ENCODE measurements around the gene CLIC6.
A peak's percentile ranks its signal among the peaks of the same experiment; 100 is the strongest.
"Not testable (repeated sequence)": the region's sequence is repeated elsewhere in the genome, so short reads cannot be mapped to it uniquely, and the experiment has no call there.

The CLIC6 gene

DNA sequence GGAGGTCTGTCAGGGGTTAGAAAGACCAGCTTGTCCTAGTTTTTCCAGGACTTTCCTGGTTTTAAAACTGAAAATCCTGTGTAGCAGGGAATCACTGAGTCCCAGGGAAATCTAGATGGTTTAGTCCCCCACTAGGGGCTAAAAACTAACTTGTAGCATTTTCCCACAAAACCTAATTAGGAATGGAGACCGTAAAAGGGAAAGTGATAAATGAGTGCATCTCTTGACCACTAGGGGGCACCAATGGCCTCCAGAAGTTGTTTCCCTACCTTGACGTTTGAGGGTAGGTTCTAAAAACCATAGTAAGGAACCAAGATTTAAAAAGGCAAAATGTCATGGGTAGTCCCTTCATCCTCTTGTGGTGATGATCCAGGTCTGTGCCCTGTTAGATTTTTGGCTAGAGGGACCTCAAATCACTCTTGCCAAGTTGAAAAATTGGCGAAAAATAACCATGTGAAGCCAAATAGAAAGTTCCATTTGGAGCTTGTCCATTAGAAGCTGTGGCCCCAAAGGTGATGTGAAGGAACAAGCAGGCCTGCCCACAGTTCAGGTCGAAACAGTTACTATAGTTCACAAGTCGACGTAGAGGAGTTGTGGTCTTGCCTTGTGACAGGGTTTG, 24.5 kb downstream of the CLIC6 start:
- no peak for DNase-seq (ENCODE audit: low read depth)

DNA sequence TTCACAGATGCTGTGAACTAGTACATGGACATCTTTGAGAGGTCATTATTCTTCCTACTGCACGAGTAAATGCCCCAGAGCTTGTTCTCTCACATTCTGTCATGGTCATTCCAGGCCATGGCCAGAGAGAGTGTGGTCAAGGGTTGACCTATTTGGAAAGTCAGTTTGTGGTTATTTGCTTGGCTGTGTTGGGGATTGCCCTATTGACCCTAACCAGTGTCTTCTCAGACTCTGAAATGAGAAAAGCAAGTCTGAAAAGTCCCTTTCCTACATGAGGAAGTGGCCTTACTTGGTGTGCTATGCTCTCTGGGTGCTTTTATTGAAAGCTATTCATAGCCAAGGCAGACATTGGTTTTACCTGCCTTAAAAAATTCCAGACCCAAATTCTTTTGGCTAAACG, 26.6 kb downstream of the CLIC6 start:
- no peak for DNase-seq (ENCODE audit: low read depth)

DNA sequence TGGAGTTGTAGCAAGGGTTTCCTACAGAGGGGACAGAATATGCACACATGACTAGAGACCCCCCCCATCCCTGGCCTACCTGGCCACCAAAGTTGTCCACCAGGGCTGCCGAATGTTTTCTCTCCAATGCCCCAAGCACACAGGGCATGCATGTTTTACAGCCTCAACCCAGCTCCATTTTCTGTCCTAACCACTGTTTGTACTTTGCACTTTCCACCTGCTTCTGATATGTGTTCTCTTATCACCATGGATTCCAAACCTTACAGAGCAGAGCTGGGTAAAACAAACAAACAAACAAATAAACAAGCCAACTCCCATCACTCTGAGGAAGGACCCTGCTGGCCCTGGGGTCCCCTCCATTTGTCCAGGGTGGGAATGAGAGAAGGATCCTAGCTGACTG, 27.3 kb downstream of the CLIC6 start:
- no peak for DNase-seq (ENCODE audit: low read depth)

DNA sequence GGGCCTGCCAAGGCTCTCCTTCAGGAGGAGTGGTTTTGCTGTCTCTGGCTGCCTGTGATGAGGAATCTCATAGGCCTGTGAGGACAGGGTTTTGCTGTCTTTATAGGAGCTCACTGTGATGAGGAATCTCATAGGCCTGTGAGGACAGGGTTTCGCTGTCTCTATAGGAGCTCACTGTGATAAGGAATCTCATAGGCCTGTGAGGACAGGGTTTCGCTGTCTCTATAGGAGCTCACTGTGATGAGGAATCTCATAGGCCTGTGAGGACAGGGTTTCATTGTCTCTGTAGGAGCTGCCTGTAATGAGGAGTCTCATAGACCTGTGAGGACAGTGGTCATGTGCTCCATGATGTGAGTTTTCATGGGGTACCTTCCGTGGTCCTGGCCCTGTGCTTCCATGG, 29.0 kb downstream of the CLIC6 start:
- DNase-seq (ENCODE audit: low read depth), result no peak

DNA sequence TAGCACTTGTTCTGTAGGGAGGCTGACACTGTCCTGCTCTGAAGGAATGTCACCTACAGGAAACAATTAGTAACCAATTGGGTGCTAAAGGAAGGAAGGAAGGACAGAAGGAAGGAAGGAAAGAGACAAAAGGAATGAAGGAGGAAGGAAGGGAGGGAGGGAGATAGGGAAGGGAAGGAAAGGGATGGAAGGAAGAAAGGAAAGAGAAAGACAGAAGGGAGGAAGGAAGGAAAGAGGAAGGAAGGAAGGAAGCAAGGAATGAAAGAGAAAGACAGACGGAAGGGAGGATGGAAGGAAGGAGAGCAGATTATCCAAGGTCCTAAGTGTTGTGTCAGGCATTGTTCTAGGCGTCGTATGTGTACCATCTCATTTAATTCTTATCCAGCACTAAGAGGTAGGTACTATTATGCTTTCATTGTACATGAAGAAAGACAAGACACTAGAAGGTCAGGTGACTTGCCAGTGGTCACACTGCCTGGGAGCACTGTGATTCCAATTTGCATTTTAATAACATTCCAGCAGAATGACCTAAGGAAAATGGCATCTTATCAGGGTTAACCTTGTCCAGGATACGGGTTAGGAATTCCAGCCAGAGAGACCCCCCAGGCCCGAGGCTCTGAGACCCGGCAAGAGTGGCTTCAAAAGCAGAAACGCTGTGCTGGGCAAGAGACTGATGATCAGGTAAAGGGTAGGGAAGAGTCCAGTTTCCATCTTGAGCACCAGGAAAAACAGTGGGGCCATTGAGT, 29.6 kb downstream of the CLIC6 start:
- no peak for DNase-seq (ENCODE audit: low read depth)

DNA sequence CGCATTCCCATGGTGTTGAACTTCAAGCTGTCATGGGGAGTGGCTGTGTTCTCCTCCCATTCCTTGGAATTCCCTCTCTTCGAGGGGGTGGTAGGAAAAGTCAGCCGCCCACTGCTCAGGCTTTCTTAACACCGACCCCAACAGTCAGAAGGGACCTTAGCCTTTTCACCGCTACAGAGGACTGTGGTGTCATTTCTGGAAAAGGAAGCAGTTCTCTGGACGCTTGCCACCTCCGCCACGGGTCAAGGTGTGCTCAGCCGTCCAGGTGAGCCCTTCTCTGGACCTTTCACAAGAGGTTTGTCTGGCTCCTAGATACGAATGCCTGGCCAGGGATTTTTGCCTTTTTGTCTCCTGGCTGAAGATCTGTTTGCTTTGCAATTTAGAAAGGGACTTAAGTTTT, 31.8 kb downstream of the CLIC6 start:
- DNase-seq (ENCODE audit: low read depth), result no peak

DNA sequence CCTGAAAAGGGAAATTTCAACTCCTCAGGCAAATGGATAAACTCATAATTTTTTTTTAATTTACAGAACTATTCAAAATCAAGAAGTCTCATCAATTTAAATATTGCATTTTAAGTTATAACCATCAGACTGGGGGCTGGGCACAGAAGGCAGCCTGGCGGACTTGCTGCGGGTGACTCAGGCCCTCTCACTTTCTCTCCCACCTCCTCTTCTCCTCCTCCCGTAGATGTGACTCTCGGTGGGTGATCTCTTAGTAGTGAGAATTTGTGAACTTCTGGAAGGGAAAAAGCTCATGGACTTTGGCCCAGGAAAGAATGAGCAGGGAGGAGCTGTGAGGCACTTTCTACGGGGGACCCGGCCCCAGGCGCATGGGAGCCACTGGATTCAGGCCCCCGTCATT, 32.9 kb downstream of the CLIC6 start:
- DNase-seq (ENCODE audit: low read depth), result no peak

DNA sequence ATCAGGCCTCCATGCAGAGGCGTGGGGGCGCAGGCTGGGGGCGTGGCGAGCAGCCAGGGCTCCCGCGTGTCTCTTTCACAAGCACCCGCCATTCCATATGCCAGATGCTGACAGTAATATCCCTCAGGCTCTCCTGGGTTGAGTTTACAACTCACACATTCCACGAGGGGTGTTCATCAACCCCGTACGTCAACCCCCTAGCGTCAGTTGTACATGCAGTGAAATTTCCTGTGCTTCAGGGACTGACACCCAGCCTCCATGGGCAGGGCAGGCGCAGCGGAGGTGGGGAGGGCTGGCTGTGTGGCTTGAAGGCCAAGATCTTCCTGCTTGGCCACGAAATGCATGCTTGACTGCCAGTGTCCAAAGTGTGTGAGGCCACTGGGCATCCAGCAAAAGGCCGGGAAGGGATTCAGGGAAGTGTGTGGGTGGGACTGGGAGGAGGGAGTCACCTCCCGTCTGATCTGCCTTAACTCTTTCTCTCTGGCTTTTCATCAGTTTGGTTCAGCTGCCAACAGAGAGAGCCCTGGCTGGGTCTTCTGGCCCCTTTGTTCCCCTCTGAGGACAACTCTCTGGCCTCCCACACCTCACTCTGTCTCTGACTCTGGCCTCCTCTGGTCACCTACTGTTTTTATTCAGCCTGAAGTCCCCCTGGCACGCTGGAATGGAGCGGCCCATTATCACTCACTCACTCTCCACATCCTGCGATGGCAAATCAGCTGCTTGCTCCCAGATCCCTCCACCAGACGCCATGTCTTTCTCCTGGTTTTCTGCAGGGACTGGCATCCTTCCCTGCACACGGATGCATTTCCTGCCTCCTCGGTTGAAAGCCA, 33.8 kb downstream of the CLIC6 start:
- DNase-seq (ENCODE audit: low read depth), result no peak

DNA sequence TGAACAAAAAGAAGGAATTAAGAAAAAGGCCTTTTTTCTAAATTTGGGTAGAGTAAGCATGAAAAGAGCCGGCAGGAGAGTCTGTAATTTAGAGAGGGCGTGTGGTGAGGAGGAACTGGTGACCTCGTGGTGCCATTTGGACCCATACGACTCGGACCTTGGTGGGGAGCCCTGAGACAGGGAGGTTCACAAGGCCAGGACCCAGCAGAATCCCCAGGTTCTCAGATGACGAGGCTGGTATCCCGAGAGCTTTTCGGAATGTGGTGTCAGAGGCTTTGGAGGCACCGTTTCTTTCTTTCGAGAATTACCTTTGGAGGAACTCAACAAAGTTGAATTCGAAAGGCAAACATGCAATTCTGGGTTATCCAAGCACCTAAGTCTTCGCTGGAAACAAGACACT, 34.8 kb downstream of the CLIC6 start:
- no peak for DNase-seq (ENCODE audit: low read depth)

DNA sequence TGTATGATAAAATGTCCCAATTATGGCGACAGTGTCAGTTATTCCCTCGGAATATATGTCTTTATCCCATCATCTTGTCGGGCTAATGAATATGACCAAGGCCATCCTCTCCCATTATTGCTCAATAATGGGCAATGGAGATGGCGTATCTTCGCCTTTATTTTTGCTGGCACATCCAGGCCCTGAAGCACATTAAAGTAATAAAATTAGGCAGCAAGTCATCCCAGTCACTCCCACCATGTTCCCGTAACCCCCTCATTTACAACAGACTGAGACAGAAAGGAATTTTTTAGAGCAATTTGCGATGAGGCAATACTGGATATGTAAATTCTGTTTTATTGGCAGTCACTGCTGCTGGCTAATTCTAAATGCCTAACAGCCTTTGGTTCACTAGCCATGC, 35.3 kb downstream of the CLIC6 start:
- DNase-seq (ENCODE audit: low read depth), result no peak

DNA sequence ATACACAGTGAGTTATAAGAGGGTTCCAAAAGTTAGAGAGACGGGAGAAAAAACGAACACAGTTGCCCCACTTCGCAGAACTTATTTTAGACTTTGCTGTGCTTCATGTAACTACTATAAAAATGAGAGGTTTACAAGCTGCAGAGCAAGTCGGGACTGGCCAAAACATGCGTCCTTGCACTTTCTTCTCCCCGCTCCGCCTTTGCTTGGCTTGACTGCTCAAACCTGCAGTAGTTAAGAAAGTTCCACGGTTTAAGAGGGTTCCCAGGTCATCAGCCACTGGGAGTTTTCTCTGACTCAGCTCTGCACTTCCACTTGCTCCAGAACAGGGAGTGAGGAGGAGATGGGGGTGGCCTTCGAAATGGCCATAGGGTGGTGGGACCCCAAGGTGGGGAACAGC, 36.2 kb downstream of the CLIC6 start:
- DNase-seq (ENCODE audit: low read depth), result no peak

DNA sequence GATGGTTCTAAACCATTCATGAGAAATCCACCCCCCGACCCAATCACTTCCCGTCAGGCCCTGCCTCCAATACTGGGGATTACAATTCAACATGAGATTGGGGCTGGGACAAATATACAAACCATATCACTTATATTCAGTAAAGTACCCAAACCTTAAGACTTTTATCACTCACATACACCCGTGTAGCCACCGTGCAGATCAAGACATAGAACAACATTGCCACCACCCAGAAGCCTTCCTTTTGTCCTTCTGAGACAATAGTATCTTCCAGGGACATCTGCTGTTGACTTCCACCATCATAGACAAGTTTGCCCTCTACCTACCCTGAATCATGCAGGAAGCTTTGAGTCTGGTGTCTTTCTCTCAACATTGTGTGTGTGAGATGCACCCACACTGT, 37.5 kb downstream of the CLIC6 start:
- no peak for DNase-seq (ENCODE audit: low read depth)

DNA sequence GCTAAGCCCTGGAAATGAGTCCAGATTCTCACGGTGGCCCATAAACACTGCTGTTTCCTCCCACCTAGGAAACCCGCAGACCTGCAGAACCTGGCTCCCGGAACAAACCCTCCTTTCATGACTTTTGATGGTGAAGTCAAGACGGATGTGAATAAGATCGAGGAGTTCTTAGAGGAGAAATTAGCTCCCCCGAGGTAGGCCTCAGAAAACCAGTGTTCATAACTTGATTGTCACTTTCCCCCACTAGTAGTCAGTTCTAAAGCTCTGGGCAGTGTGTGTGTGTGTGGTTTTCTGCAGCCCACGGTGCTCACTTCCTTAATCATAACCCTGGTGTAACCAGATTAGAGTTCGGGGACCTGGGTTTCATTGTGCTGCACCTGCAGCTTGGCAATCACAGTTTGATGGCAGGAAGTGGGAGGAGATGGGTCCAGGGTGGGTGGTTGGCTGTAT, 39.1 kb downstream of the CLIC6 start:
- DNase-seq (ENCODE audit: low read depth), result no peak

DNA sequence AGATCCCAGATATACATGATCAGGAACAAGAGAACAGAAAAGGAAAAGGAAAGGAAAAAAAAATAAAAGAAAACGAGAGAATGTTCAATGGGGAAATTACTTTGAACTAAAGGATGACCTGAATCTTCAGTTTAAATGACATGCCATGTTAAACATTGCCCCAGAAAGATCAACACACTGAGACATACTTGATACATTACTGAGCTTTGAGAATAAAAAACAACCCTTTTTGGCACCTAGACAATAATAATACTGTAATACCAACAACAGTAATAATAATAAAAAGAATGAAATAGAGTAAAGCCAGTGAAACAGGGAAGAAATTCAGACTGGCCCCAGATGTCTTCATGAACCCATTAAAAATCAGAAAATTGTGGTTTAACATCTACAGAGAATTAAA, 44.8 kb downstream of the CLIC6 start:
- no peak for DNase-seq (ENCODE audit: low read depth)

DNA sequence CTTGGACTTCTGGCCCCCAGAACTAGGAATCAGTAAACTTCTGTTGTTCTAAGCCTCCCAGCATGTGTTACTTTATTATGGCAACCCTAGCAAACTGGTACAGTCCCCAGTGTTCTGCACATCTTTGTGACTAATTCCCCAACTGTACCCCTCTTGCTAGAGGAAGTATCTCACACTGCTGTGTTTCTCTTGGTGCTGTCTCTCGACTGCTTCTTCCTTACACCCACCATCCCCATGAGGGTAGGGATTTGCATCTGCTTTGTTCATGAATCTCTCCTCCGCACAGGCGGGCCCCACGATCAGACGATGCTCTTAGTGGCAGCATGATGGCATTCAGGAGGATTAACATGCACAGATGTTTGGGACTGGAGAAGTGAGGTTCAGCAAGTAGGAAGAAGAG, 46.7 kb downstream of the CLIC6 start:
- DNase-seq (ENCODE audit: low read depth), result no peak

DNA sequence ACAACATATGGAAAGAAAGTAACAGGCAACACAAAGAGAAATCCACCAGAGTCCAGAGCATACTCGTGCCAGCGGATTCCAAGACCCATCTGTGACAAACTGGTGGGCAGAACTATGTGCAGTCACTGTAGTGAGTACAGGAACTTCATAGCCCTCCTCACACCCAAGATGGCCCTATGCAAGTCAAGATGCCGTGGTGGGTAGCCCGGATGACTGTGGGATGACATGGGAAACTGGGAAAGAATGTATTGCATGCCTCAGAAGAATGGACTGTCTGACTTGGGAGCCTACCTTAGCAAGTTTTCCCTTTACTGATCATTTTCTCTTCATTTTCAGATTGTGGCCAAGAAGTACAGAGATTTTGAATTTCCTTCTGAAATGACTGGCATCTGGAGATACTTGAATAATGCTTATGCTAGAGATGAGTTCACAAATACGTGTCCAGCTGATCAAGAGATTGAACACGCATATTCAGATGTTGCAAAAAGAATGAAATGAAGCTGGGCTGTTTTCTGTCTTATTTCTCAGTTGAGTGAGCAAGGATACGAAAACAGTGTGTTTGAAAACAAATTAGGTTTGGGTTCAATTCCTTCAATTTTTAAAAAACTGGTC, 47.3 kb downstream of the CLIC6 start:
- no peak for DNase-seq (ENCODE audit: low read depth)

DNA sequence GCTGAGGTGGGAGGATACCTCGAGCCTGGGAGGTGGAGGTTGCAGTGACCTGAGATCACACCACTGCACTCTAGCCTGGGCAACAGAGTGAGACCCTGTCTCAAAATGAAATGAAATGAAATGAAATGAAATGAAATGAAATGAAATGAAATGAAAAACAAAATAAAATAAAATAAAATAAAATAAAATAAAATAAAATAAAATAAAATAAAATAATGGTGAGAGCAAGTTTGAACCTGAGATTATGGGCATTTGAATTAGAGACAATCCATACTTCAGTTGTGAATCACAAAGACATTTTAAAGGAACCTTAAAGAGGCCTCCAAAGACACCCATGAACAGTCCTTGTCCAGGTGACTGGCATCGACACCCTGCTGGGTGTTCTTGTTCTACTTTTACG, 49.7 kb downstream of the CLIC6 start:
- not testable (repeated sequence) for DNase-seq (ENCODE audit: low read depth)

DNA sequence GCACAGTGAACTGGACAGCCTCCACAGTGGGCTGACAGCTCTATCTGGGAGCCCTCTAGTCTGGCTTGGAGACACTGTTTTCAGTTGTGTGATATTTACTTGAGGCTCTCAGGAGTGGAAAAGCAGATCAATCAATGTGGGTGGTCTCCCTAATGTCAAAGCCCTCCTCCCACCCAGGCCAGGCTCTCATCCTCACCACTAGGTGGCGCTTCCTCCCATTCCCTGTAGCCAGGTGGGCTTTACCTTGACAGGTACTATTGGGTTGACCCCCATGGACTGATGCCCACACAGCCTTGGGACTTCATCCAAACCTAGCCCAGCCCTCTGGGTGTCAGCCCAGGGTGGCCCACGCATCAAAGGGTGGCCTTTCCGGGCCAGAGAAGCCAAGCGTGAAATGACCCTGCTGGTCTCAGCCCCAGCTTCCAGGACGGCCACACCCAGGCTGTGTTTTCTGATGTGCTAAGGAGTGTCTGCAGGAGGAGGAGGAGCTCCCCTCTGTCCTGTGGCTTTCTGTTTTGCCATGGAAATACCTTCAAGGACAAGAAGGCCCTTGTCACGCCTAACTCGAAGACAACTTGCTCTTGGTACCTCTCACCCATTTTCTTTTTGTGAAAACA, 54.0 kb downstream of the CLIC6 start:
- DNase-seq (ENCODE audit: low read depth), result peak; percentile 11

DNA sequence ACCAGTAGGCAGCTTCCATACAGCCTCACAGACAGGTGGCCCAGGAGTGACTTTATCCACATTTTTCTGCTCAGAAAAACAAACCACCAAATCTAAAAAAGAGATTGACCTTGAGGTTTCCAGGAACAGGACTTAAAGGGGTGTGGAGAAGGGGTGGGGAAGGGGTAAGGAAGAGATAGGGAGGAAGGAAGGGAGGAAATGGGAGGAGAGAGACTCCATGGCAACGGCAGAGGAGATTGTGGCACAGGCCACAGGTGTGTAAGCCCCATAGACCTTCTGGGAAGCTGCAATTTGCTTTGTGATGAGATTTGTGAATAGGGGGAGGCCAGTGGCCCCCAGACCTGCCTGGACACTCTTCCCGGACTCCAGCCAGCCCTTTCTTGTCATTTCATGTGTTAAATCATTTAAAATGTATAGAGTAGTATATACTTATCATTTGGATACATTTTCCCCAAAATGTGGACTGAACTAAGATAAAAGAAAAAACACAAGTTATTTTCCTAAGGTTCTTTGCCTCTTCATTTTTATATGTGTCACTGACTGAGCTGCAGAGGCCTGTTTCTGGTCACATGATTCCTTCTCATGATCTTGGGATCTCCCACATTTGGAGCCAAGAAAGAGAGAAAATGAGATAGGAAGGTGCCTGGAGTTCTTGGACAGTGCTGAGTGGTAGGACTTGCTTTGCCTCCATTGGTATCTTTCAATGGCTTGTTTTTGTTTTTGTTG, 55.5 kb downstream of the CLIC6 start:
- DNase-seq (ENCODE audit: low read depth), result no peak

DNA sequence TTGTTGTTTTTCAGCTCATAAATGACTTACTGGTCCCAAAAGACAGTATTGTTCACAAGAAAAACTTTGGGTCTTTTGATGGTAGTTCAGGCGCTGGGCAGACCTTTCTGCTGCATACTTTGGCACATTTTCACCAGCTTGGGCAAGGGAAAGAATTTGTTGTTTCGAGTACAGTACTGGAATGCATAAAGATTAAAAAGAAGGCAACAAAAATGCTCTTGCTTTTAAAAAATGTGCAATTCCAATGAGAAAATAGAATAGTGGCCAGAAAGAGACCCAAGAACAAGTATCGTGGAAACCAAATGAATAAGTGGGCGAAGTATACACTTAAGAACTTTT, 56.0 kb downstream of the CLIC6 start:
- no peak for DNase-seq (ENCODE audit: low read depth)

DNA sequence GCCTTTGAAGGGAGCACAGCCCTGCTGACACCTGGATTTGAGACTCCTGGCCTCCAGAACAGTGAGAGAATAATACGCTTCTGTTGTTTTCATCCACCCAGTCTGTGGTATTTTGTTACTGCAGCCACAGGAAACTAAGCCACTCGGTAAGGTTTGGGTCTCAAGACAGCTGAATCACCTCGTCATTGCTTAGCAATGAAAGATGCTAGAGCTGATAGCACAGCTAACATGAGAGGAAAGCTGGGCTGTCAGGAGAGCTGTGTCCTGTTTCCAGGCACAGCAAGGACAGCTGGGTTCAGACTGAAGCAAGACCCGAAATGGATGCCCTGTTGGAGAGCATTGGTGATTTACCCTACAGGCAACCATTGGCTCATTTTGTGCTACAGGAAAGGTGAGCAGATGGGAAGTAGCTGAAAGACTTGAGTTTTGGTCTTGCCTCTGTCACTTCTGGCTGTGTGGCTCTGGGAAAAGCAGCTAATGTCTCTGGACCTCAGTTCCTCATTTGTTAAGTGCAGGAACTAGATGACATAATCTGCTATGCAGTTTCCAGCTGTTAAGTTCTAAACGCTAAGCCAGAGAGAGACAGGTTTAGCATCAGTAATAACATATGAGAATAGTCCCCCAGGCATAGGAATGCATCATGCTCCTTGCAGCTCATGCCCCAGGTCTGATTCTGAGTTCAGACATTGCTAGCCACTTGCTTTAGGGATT, 58.0 kb downstream of the CLIC6 start:
- DNase-seq (ENCODE audit: low read depth), result no peak

Data from activated T-helper 9 cell treated with anti-CD3 and anti-CD28 coated beads, Interleukin-2, amount 50 U/mL, for 16 hours (primary cell).